Activated CD8-positive, alpha-beta memory T cell treated with anti-CD3 and anti-CD28 coated beads for 36 hours (primary cell): ENCODE data around the gene GINS2. TPM values are rescaled to one million over a fixed set of nuclear protein-coding genes. Genes with fewer than 3 reads are reported as not detected.

Experiments
- CTCF ChIA-PET: fragments of 350-600 bp; sonication (Branson Sonifier 250); formaldehyde crosslinking; loops from one replicate; lab custom pipeline; 2021; ENCODE audit warnings: antibody characterized with exemption; lab: Charles Lee
- POLR2A ChIA-PET: fragments of 350-600 bp; sonication (Branson Sonifier 250); formaldehyde crosslinking; loops from one replicate; lab custom pipeline; 2021; ENCODE audit warnings: antibody characterized with exemption; lab: Charles Lee
- total RNA-seq, 2 experiments: library from RNA; stranded (reverse); gene quantifications; one replicate each; pipeline ENCODE4 v1.2.3, GENCODE V29; 2021

Gene GINS2
- total RNA-seq, 2 experiments from 2014 or later = 75.6 to 79.0 TPM

- POLR2A ChIA-PET = no interaction called here
- CTCF ChIA-PET = interaction anchor here (1.1 to 1.5 kb wide), 3 partner anchors 12 to 217 kb away, joined by 3 to 4 read pairs (median 4); no protein-coding TSS in a partner anchor
Observed at GRCh38 chr16:85637808-85638647, 50.7 kb downstream of the GINS2 start.

- ChIA-PET POLR2A (no interaction called here), CTCF (interaction anchor here (1.1 to 1.5 kb wide), 3 partner anchors 12 to 217 kb away, joined by 3 to 4 read pairs (median 4); no protein-coding TSS in a partner anchor)
Observed at GRCh38 chr16:85637061-85637807, 51.5 kb downstream of the GINS2 start.

GRCh38 chr16:85636234-85636812 lies 52.4 kb downstream of the GINS2 start:
- POLR2A ChIA-PET = no interaction called here
- CTCF ChIA-PET = interaction anchor here (1.4 to 1.5 kb wide), 2 partner anchors 13 to 20 kb away, joined by 4 read pairs; no protein-coding TSS in a partner anchor

GRCh38 chr16:85635545-85636140 lies 53.1 kb downstream of the GINS2 start:
- POLR2A ChIA-PET = no interaction called here
- CTCF ChIA-PET = no interaction called here

DNA sequence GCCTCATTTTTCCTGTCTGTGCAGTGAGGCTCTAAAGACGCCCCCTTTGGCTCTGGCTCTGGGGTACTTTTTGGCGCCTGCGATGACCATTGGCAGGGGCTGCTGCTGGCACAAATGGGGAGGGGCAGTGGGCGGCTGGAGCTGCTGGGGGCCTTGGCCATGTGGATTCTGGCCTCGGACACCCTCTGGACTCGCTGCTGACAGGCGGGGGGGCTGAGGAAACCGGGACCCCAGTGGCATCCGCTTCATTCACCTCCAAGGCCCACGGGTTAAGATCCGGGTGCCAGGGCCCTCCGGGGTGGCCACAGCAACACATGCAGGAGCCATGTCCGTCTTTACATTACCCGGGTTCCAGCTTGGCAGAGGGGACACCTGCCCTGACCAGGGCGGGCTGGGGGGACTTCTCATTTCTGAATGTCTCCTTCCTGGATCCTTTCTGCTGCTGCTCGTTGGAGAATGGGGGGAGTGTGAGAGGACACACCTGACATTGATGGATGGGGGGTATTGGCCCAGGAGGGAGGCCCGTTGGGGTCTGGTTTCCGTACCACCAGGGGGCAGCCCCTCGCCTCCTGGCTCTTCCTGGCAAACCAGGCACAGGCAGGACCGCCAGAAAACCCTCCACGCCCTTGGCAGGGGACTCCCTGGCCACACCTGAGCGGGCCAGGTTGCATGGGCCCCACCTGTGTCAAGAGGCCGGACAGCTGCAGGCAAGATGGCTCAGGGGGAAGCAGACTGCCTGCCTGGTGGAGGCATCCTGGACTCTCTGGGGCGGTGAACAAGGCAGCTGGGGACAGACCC lies 53.8 kb downstream of the GINS2 start:
- POLR2A ChIA-PET = no interaction called here
- CTCF ChIA-PET = no interaction called here

DNA sequence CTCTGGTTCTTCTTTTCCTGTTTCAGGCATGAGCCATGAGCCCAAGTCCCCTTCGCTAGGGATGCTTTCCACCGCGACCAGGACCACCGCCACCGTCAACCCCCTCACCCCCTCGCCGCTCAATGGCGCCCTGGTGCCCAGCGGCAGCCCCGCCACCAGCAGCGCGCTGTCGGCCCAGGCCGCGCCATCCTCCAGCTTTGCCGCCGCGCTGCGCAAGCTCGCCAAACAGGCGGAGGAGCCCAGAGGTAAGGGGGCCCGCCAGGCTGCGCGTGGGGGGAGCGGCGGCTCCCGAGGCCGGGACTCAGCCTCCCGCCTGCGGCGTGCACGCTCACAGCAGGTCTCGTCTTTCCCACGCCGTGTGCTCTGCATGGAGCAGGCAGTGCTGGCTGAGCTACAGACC lies 54.9 kb downstream of the GINS2 start:
- ChIA-PET CTCF (no interaction called here), POLR2A (no interaction called here)

DNA sequence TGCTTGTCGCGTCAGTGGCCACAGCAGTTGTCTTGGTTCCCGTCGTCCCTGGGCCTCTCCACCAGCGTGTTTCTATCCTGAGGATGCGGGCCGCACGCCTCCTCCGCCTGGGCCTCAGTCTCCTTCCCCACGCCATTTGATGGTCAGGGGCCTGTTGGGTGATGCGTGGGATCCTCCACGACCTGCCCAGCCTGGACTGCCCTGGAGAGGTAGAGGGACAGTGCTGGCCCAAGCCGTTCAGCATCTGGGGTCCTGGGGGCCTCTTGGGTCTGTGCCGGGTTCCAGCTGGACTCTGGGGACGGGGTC lies 55.4 kb downstream of the GINS2 start:
- CTCF ChIA-PET = no interaction called here
- POLR2A ChIA-PET = no interaction called here

DNA sequence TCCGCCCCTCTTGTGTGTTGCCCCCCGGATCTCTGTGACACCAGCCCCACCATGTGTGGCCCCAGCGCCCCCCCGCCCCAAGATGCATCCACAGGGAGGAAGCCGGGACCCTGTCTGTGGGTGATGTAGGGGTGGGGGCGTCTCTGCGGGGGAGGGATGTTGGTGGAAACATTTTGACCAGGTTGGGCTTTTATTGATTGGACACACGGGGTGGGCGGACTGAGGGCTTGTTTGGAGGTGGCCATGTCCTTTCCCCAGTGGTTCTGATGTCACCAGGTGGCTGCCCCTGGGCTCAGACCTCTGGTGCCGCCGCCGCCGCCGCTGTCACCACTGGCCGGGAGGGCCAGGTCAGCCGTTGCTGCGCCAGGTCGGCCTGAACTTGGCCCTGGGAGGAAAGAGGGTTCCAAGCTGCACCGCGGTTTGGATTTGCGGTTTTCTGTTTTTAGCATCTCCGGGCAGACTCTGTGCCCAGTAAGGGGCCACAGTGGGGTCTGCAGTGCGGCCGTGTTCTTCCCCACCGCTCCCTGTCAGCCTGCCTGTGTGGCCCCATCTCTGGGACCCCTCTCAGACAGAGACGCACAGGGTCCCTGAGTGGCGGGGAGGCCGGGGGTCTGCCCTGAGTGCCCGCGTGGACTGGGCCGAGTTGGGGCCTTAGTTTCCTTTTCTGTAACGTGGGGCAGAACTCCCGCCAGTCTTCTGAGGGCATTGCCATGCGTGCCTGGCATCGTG lies 55.9 kb downstream of the GINS2 start:
- ChIA-PET POLR2A (no interaction called here), CTCF (no interaction called here)

- POLR2A ChIA-PET = no interaction called here
Observed at GRCh38 chr16:85631802-85632393, 56.9 kb downstream of the GINS2 start.

DNA sequence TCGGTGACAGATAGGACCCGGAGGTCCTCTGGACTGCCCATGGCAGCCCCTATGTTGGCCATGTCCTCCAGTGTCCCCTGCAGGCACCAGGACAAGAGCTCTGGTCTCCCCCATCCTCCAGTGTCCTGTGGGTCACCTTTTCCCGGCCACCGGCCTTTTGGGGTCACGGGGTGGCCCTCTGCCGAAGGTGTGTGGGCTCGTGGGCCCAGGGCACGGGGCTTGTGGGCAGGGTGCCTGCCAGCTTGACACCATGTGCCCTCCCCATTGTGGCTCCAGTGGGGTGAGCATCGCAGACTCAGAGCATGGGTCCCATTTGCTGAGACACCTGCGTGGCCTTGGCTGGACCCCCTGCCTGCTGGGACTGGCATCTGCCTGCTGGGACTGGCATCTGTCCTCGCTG lies 57.5 kb downstream of the GINS2 start:
- ChIA-PET POLR2A (no interaction called here), CTCF (interaction anchor here (1.6 kb wide), 1 partner anchor 14 kb away, joined by 9 read pairs; no protein-coding TSS in a partner anchor)

More at GRCh38 chr16:85631802-85632393, 56.9 kb downstream of the GINS2 start:
- CTCF ChIA-PET = no interaction called here

DNA sequence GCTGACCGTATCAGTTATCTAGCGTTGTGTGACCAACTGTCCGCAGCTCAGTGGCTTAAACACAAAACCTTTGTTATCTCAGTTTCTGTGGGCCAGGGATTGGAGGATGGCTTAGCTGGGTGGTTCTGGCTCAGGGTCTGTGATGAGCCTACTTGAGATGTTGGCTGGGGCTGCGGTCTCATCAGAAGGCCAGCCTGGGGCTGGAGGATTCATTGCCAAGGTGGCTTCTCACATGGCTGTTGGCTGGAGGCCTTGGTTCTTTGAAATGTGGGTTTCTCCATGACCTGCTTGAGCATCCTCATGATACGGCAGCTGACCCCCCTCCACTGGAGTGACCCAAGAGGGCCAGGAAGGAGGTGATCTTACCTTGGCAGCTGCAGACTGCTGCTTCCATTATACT lies 58.9 kb downstream of the GINS2 start:
- ChIA-PET CTCF (interaction anchor here (1.6 kb wide), 1 partner anchor 13 kb away, joined by 9 read pairs; no protein-coding TSS in a partner anchor), POLR2A (no interaction called here)

GRCh38 chr16:85629326-85629725 lies 59.4 kb downstream of the GINS2 start:
- CTCF ChIA-PET = no interaction called here
- POLR2A ChIA-PET = no interaction called here

DNA sequence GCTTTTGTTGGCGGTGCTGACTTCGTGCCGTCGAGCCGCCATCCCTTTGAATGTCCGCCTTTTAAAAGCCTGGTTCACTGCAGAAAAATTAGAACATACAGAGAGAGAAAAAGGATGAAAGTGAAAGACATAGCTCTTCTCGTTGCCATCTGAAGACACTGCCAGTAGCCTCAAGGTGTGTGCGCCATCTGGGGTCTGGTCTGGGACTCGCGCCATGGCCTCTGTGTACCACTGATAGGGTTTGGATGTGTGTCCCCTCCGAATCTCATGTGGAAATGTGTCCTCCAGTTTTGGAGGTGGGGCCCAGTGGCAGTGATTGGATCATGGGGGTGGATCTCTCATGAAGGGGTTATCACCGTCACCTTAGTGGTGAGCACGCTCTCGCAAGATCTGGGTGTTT lies 60.1 kb downstream of the GINS2 start:
- CTCF ChIA-PET = interaction anchor here (3.2 kb wide), 1 partner anchor 13 kb away, joined by 11 read pairs; no protein-coding TSS in a partner anchor
- POLR2A ChIA-PET = no interaction called here

DNA sequence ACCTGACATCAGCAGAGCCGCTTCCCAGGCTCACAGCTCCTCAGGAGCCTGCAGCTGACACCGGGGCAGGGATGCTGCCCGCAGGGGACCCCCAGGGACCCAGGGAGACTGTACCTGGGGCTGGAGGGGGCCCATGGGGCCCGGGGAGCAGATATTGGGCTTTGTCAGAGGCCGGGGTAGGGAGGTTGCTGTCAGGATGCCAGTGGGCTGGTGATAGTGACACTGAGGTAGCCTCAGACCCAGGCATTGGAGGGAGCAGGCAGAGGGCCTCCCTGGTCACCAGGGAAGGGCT lies 60.5 kb downstream of the GINS2 start:
- CTCF ChIA-PET = interaction anchor here (3.2 kb wide), 1 partner anchor 12 kb away, joined by 11 read pairs; no protein-coding TSS in a partner anchor
- POLR2A ChIA-PET = no interaction called here

- POLR2A ChIA-PET = no interaction called here
- CTCF ChIA-PET = interaction anchor here (0.9 to 3.2 kb wide), 3 partner anchors 12 to 207 kb away, joined by 3 to 11 read pairs (median 4); no protein-coding TSS in a partner anchor
Observed at GRCh38 chr16:85627526-85628264, 61.1 kb downstream of the GINS2 start.

DNA sequence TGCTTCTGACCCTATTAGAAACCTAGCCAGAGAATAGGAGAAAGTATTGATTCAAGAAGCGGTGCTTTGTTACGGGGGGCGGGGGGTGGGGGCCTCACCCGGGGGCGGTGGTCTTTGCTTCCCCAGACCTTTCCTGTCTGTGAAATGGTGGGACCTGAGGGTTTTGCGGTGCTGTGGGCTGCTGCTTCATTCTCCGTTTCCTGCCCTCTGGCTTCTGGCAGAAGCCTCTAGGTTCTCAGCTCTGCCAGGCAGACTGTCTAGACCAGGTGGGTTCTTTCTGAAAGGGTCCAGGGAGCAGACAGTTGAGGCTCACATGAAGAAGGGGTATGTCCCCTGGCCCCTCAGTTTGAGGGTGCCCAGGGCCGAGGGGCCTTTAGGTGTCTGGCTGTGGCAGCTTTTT lies 61.7 kb downstream of the GINS2 start:
- ChIA-PET CTCF (interaction anchor here (0.9 to 3.2 kb wide), 3 partner anchors 11 to 207 kb away, joined by 3 to 11 read pairs (median 4); no protein-coding TSS in a partner anchor), POLR2A (no interaction called here)
